HEK293T (cell line): ENCODE results near the gene NARS2.

ENCODE experiments used
- CTCF ChIA-PET: fragments of 350-600 bp; formaldehyde crosslinking; extraction: SDS; loops from one replicate; lab custom pipeline; 2021; ENCODE audit warnings: antibody characterized with exemption, inconsistent platforms; lab: Yijun Ruan, JAX
- POLR2A ChIA-PET: fragments of 350-600 bp; formaldehyde crosslinking; extraction: SDS; loops from one replicate; lab custom pipeline; 2020; ENCODE audit warnings: antibody characterized with exemption, inconsistent platforms; lab: Yijun Ruan, JAX
- DNase-seq: peaks from one replicate; pipeline ENCODE4 v3.0.0; 2012; ENCODE audit warnings: mixed read lengths; ENCODE audit errors: extremely low spot score
- FOXA1 ChIP-seq: fragments of 450-650 bp; IDR thresholded peaks from 2 replicates; pipeline ENCODE4 v1.6.1; 2016; ENCODE audit warnings: mild to moderate bottlenecking
- L3MBTL2 ChIP-seq: fragments of 450-650 bp; conservative IDR thresholded peaks from 2 replicates; pipeline ENCODE4 v1.6.1; 2016; ENCODE audit warnings: mild to moderate bottlenecking
- PKNOX1 ChIP-seq: fragments of 450-650 bp; IDR thresholded peaks from 2 replicates; pipeline ENCODE4 v1.6.1; 2016
- SP1 ChIP-seq: fragments of 450-650 bp; IDR thresholded peaks from 2 replicates; pipeline ENCODE4 v1.6.1; 2017

NARS2 gene

GRCh38 chr11:78386215-78386941, 188.3 kb downstream of the NARS2 start:
- DNase-seq = no peak
- CTCF ChIA-PET = no interaction called here
- POLR2A ChIA-PET = no interaction called here
- TF ChIP-seq SP1 (no peak), PKNOX1 (no peak), FOXA1 (no peak), L3MBTL2 (no peak)
